Mesenchymal stem cell (in vitro differentiated cells and primary cell): ENCODE results near the gene ERICH6B.

ENCODE experiments used
- DNase-seq: peaks from one replicate; pipeline ENCODE4 v3.0.0-alpha.2; 2013
- H2AFZ ChIP-seq: one replicate; pipeline ENCODE4 v1.6.1; 2013; ENCODE audit warnings: low read depth, mild to moderate bottlenecking, control low read depth, inconsistent platforms, low read length, moderate library complexity
- H2AK5ac ChIP-seq: 2 replicates; pipeline ENCODE4 v1.6.1; 2013; ENCODE audit warnings: low read length, moderate library complexity, mild to moderate bottlenecking, inconsistent platforms; ENCODE audit not compliant: severe bottlenecking
- H2BK120ac ChIP-seq: one replicate; pipeline ENCODE4 v1.6.1; 2013; ENCODE audit warnings: low read depth, mild to moderate bottlenecking, inconsistent platforms, low read length, moderate library complexity
- H2BK12ac ChIP-seq, 2 experiments: one replicate each; pipeline ENCODE4 v1.6.1; 2013; ENCODE audit warnings: inconsistent platforms in 2 of 2, low read length in 2 of 2, mild to moderate bottlenecking in 2 of 2, moderate library complexity in 2 of 2, control low read depth in 1 of 2
- H2BK15ac ChIP-seq: one replicate; pipeline ENCODE4 v1.6.1; 2013; ENCODE audit warnings: mild to moderate bottlenecking, low read depth, inconsistent platforms; ENCODE audit not compliant: poor library complexity, severe bottlenecking
- H2BK5ac ChIP-seq: 2 replicates; pipeline ENCODE4 v1.6.1; 2013; ENCODE audit warnings: low read depth, mild to moderate bottlenecking, low read length, control low read depth, inconsistent platforms; ENCODE audit not compliant: poor library complexity, severe bottlenecking
- H3K14ac ChIP-seq, 2 experiments: one replicate each; pipeline ENCODE4 v1.6.1; 2013; ENCODE audit warnings: inconsistent platforms in 2 of 2, low read length in 2 of 2, control low read depth in 1 of 2, mild to moderate bottlenecking in 1 of 2, moderate library complexity in 1 of 2
- H3K18ac ChIP-seq, 2 experiments: one replicate each; pipeline ENCODE4 v1.6.1; 2013; ENCODE audit warnings: inconsistent platforms in 2 of 2, low read length in 2 of 2, control low read depth in 1 of 2, low read depth in 1 of 2, mild to moderate bottlenecking in 1 of 2
- H3K23ac ChIP-seq, 2 experiments: one replicate each; pipeline ENCODE4 v1.6.1; 2013; ENCODE audit warnings: inconsistent platforms in 2 of 2, low read length in 2 of 2, mild to moderate bottlenecking in 2 of 2, moderate library complexity in 2 of 2, control low read depth in 1 of 2
- H3K27ac ChIP-seq: 2 replicates; pipeline ENCODE4 v1.5.1; 2013; ENCODE audit warnings: mild to moderate bottlenecking, moderate library complexity, low read length, control low read depth, inconsistent platforms; ENCODE audit not compliant: poor library complexity, severe bottlenecking
- H3K27me3 ChIP-seq, 2 experiments: 2 replicates each; pipeline versions ENCODE4 v1.6.1 to v1.7.0; 2013; ENCODE audit warnings: low read length in 2 of 2, mild to moderate bottlenecking in 2 of 2, moderate library complexity in 2 of 2, control low read depth in 1 of 2, inconsistent platforms in 1 of 2; ENCODE audit not compliant: control insufficient read depth in 1 of 2, insufficient read depth in 1 of 2
- H3K36me3 ChIP-seq, 2 experiments: 2 replicates each; pipeline versions ENCODE4 v1.6.1 to v1.7.0; 2013; ENCODE audit warnings: low read length in 2 of 2, control low read depth in 1 of 2, inconsistent platforms in 1 of 2, low read depth in 1 of 2, mild to moderate bottlenecking in 1 of 2; ENCODE audit not compliant: insufficient read depth in 2 of 2, control insufficient read depth in 1 of 2
- H3K4ac ChIP-seq, 2 experiments: one replicate each; pipeline ENCODE4 v1.6.1; 2013; ENCODE audit warnings: inconsistent platforms in 2 of 2, low read length in 2 of 2, mild to moderate bottlenecking in 2 of 2, moderate library complexity in 2 of 2, control low read depth in 1 of 2, low read depth in 1 of 2
- H3K4me1 ChIP-seq: 2 replicates; pipeline ENCODE4 v1.6.1; 2013; ENCODE audit warnings: low read depth, low read length, control low read depth; ENCODE audit not compliant: control insufficient read depth, insufficient read depth
- H3K4me2 ChIP-seq: 2 replicates; pipeline ENCODE4 v1.6.1; 2013; ENCODE audit warnings: low read length, mild to moderate bottlenecking, inconsistent platforms; ENCODE audit not compliant: poor library complexity, severe bottlenecking
- H3K4me3 ChIP-seq, 2 experiments: 2 replicates each; pipeline versions ENCODE4 v1.5.1 to v1.7.0; 2013; ENCODE audit warnings: low read length in 2 of 2, mild to moderate bottlenecking in 2 of 2, control low read depth in 1 of 2, low read depth in 1 of 2; ENCODE audit not compliant: insufficient read depth in 1 of 2
- H3K79me1 ChIP-seq: replicated peaks from 2 replicates; pipeline ENCODE4 v1.6.1; 2013; ENCODE audit warnings: mild to moderate bottlenecking, control low read depth, low read length, inconsistent platforms; ENCODE audit not compliant: poor library complexity, severe bottlenecking
- H3K9ac ChIP-seq: 2 replicates; pipeline ENCODE4 v1.7.0; 2013; ENCODE audit warnings: mild to moderate bottlenecking, low read length, moderate library complexity
- H3K9me3 ChIP-seq: 2 replicates; pipeline ENCODE4 v1.7.0; 2013; ENCODE audit warnings: mild to moderate bottlenecking, low read length; ENCODE audit not compliant: control insufficient read depth
- H4K8ac ChIP-seq: one replicate; pipeline ENCODE4 v1.6.1; 2013; ENCODE audit warnings: inconsistent platforms, mild to moderate bottlenecking, low read length, moderate library complexity
- H4K91ac ChIP-seq: one replicate; pipeline ENCODE4 v1.6.1; 2013; ENCODE audit warnings: mild to moderate bottlenecking, low read length, inconsistent platforms
- WGBS: methylation state at CpG from one replicate; pipeline ENCODE4 v1.1.7; 2013; ENCODE audit warnings: mixed read lengths; 5-methylcytosine and 5-hydroxymethylcytosine counted together

The ERICH6B gene

GRCh38 chr13:45602183-45603170 is 13.1 kb downstream of the ERICH6B start:
- no peak overlapping the region for H2BK120ac ChIP-seq
- H3K23ac ChIP-seq: no peak overlapping the region
- no peak overlapping the region for H3K9ac ChIP-seq
- H2BK15ac ChIP-seq: no peak overlapping the region
- no peak overlapping the region for H2BK5ac ChIP-seq
- no peak overlapping the region for H3K27ac ChIP-seq
- no peak overlapping the region for H3K4me2 ChIP-seq
- H2BK12ac ChIP-seq: no peak overlapping the region
- peak; percentile 16 for DNase-seq
- no peak overlapping the region for H3K4me3 ChIP-seq
- H3K4ac ChIP-seq: no peak overlapping the region
- no peak overlapping the region for H2AK5ac ChIP-seq
- H4K8ac ChIP-seq: no peak overlapping the region
- H3K79me1 ChIP-seq: no peaks in the 10 kb centered on the region
- no peaks in the 10 kb centered on the region for H3K36me3 ChIP-seq
- no peak overlapping the region for H4K91ac ChIP-seq
- H3K14ac ChIP-seq: no peak overlapping the region
- H3K27me3 ChIP-seq: peaks cover 63 to 72% of the 10 kb centered on the region in 2 experiments
- H2AFZ ChIP-seq: no peak overlapping the region
- no peaks in the 10 kb centered on the region for H3K4me1 ChIP-seq
- 62% methylated on average over 2 of the region's 4 CpGs for WGBS
- H3K18ac ChIP-seq: no peak overlapping the region
- H3K9me3 ChIP-seq: no peaks in the 10 kb centered on the region

- Histone ChIP-seq H3K4me2 (no peak overlapping the region), H4K91ac (no peak overlapping the region), H3K4me1 (no peaks in the 10 kb centered on the region), H3K36me3 (no peaks in the 10 kb centered on the region), H3K27me3 (peaks cover 61 to 76% of the 10 kb centered on the region in 2 experiments), H2AFZ (no peak overlapping the region), H2BK5ac (no peak overlapping the region), H3K27ac (no peak overlapping the region), H3K79me1 (no peaks in the 10 kb centered on the region), H2BK15ac (no peak overlapping the region), H3K4ac (no peak overlapping the region), H4K8ac (no peak overlapping the region), H2BK120ac (no peak overlapping the region), H3K9me3 (no peaks in the 10 kb centered on the region), H2AK5ac (no peak overlapping the region), H2BK12ac (no peak overlapping the region), H3K18ac (no peak overlapping the region), H3K4me3 (no peak overlapping the region), H3K9ac (no peak overlapping the region), H3K23ac (no peak overlapping the region), H3K14ac (no peak overlapping the region)
- 94% methylated on average over 2 of the region's 2 CpGs for WGBS
- no peak for DNase-seq
These were observed 13.9 kb downstream of the ERICH6B start for GRCh38 chr13:45601680-45602079.

- Histone ChIP-seq H3K36me3 (no peaks in the 10 kb centered on the region), H3K14ac (no peak overlapping the region), H2AFZ (no peak overlapping the region), H3K4me1 (no peaks in the 10 kb centered on the region), H3K27me3 (peaks cover 49 to 76% of the 10 kb centered on the region in 2 experiments), H3K4ac (no peak overlapping the region), H2BK12ac (no peak overlapping the region), H3K9ac (no peak overlapping the region), H3K23ac (no peak overlapping the region), H2AK5ac (no peak overlapping the region), H2BK120ac (no peak overlapping the region), H4K91ac (no peak overlapping the region), H4K8ac (no peak overlapping the region), H3K18ac (no peak overlapping the region), H3K27ac (no peak overlapping the region), H2BK15ac (no peak overlapping the region), H3K4me2 (no peak overlapping the region), H2BK5ac (no peak overlapping the region), H3K79me1 (no peaks in the 10 kb centered on the region), H3K4me3 (no peak overlapping the region), H3K9me3 (no peaks in the 10 kb centered on the region)
- WGBS: 91% methylated on average over 4 of the region's 4 CpGs
- DNase-seq: no peak
These were observed 16.9 kb downstream of the ERICH6B start for GRCh38 chr13:45598597-45598996.

- no CpG with 5 or more reads among the region's 2 CpGs for WGBS
- Histone ChIP-seq H3K18ac (no peak overlapping the region), H3K36me3 (no peaks in the 10 kb centered on the region), H3K4me1 (no peaks in the 10 kb centered on the region), H4K91ac (no peak overlapping the region), H3K4ac (no peak overlapping the region), H4K8ac (no peak overlapping the region), H2BK5ac (no peak overlapping the region), H2BK120ac (no peak overlapping the region), H3K27me3 (peaks cover 41 to 59% of the 10 kb centered on the region in 2 experiments), H3K9me3 (no peaks in the 10 kb centered on the region), H3K23ac (no peak overlapping the region), H3K27ac (no peak overlapping the region), H2BK15ac (no peak overlapping the region), H2AFZ (no peak overlapping the region), H3K14ac (no peak overlapping the region), H3K4me3 (no peak overlapping the region), H2AK5ac (no peak overlapping the region), H3K4me2 (no peak overlapping the region), H2BK12ac (no peak overlapping the region), H3K9ac (no peak overlapping the region), H3K79me1 (no peaks in the 10 kb centered on the region)
- no peak for DNase-seq
These were observed 18.6 kb downstream of the ERICH6B start for GRCh38 chr13:45596800-45597475.
